Neuronal stem cell (in vitro differentiated cells): ENCODE measurements around the gene GALNT1.

Experiments
- DNase-seq: peaks from one replicate; pipeline ENCODE4 v3.0.0-alpha.2; 2013; ENCODE audit warnings: low spot score
- H2AFZ ChIP-seq: one replicate; pipeline ENCODE4 v1.6.1; 2013; ENCODE audit warnings: mild to moderate bottlenecking, low read length, inconsistent platforms
- H2AK5ac ChIP-seq: 2 replicates; pipeline ENCODE4 v1.6.1; 2013; ENCODE audit warnings: low read depth, mild to moderate bottlenecking, inconsistent platforms, low read length, moderate library complexity, mixed read lengths
- H2BK120ac ChIP-seq: 2 replicates; pipeline ENCODE4 v1.6.1; 2013; ENCODE audit warnings: low read depth, mild to moderate bottlenecking, inconsistent platforms, low read length, moderate library complexity, mixed read lengths
- H2BK12ac ChIP-seq: one replicate; pipeline ENCODE4 v1.6.1; 2013; ENCODE audit warnings: low read length, inconsistent platforms
- H2BK15ac ChIP-seq: 2 replicates; pipeline ENCODE4 v1.6.1; 2013; ENCODE audit warnings: mild to moderate bottlenecking, low read length, inconsistent platforms, mixed read lengths
- H2BK5ac ChIP-seq: one replicate; pipeline ENCODE4 v1.6.1; 2013; ENCODE audit warnings: inconsistent platforms, mild to moderate bottlenecking, low read length, moderate library complexity
- H3K14ac ChIP-seq: one replicate; pipeline ENCODE4 v1.6.1; 2013; ENCODE audit warnings: low read length, inconsistent platforms
- H3K18ac ChIP-seq: 2 replicates; pipeline ENCODE4 v1.6.1; 2013; ENCODE audit warnings: low read length, inconsistent platforms
- H3K23ac ChIP-seq: 2 replicates; pipeline ENCODE4 v1.6.1; 2013; ENCODE audit warnings: low read depth, mild to moderate bottlenecking, mixed read lengths, low read length, inconsistent platforms; ENCODE audit not compliant: poor library complexity
- H3K27ac ChIP-seq: replicated peaks from 3 replicates; pipeline ENCODE4 v1.5.1; 2013; ENCODE audit warnings: low read length, inconsistent platforms
- H3K27me3 ChIP-seq, 3 experiments: 2 replicates each; pipeline ENCODE4 v1.6.1; 2013; ENCODE audit warnings: low read length in 3 of 3, mild to moderate bottlenecking in 2 of 3, inconsistent platforms in 1 of 3, low read depth in 1 of 3, mixed read lengths in 1 of 3, moderate library complexity in 1 of 3; ENCODE audit not compliant: control insufficient read depth in 3 of 3, insufficient read depth in 3 of 3
- H3K36me3 ChIP-seq, 2 donors: replicated peaks in 1 of 2; 2 replicates each; pipeline ENCODE4 v1.6.1; 2013; ENCODE audit warnings: low read length in 2 of 2; ENCODE audit not compliant: control insufficient read depth in 2 of 2, insufficient read depth in 2 of 2
- H3K4ac ChIP-seq: 2 replicates; pipeline ENCODE4 v1.6.1; 2013; ENCODE audit warnings: inconsistent platforms, mild to moderate bottlenecking, low read length, moderate library complexity
- H3K4me1 ChIP-seq, 2 donors: 1 replicate in 1 of 2; 2 replicates in 1 of 2; pipeline ENCODE4 v1.6.1; 2013; ENCODE audit warnings: low read length in 2 of 2, low read depth in 1 of 2; ENCODE audit not compliant: control insufficient read depth in 2 of 2, insufficient read depth in 1 of 2
- H3K4me2 ChIP-seq: one replicate; pipeline ENCODE4 v1.6.1; 2013; ENCODE audit warnings: mild to moderate bottlenecking, low read length, inconsistent platforms; ENCODE audit not compliant: insufficient read depth, poor library complexity, severe bottlenecking
- H3K4me3 ChIP-seq, 2 donors: 2 replicates each; pipeline ENCODE4 v1.5.1; 2013; ENCODE audit warnings: low read length in 2 of 2, mild to moderate bottlenecking in 2 of 2, inconsistent platforms in 1 of 2, moderate library complexity in 1 of 2
- H3K79me1 ChIP-seq: one replicate; pipeline ENCODE4 v1.6.1; 2013; ENCODE audit warnings: low read depth, mild to moderate bottlenecking, inconsistent platforms, low read length, moderate library complexity
- H3K9ac ChIP-seq: one replicate; pipeline ENCODE4 v1.6.1; 2013; ENCODE audit warnings: mild to moderate bottlenecking, low read depth, low read length, inconsistent platforms; ENCODE audit not compliant: poor library complexity
- H3K9me3 ChIP-seq, 2 donors: replicated peaks in 1 of 2; 2 replicates each; pipeline versions ENCODE3 to v1.6.1; 2013; ENCODE audit warnings: low read length in 2 of 2, mild to moderate bottlenecking in 2 of 2, inconsistent platforms in 1 of 2, low read depth in 1 of 2, mixed read lengths in 1 of 2, moderate library complexity in 1 of 2; ENCODE audit not compliant: control insufficient read depth in 2 of 2, insufficient read depth in 1 of 2
- H4K8ac ChIP-seq: one replicate; pipeline ENCODE4 v1.6.1; 2013; ENCODE audit warnings: low read depth, mild to moderate bottlenecking, inconsistent platforms, low read length, moderate library complexity
- H4K91ac ChIP-seq: one replicate; pipeline ENCODE4 v1.6.1; 2013; ENCODE audit warnings: low read length, low read depth, mild to moderate bottlenecking, inconsistent platforms; ENCODE audit not compliant: poor library complexity
- WGBS, 2 donors: extraction: QIAGEN DNeasy Blood & Tissue Kit; methylation state at CpG; one replicate each; pipeline ENCODE4 v1.1.7; 2013; ENCODE audit warnings: missing lambda C conversion rate in 2 of 2, mixed read lengths in 1 of 2; ENCODE audit not compliant: insufficient read length in 2 of 2, insufficient replicate concordance in 1 of 2; ENCODE audit errors: extremely low coverage in 2 of 2; 5-methylcytosine and 5-hydroxymethylcytosine counted together

GALNT1 gene

GRCh38 chr18:35732162-35732561 lies 150.6 kb downstream of the GALNT1 start:
- no peaks in the 10 kb centered on the region for H3K79me1 ChIP-seq
- no peak overlapping the region for H2BK120ac ChIP-seq
- H4K8ac ChIP-seq: no peak overlapping the region
- H3K4me3 ChIP-seq: no peak overlapping the region
- H4K91ac ChIP-seq: no peak overlapping the region
- H2BK15ac ChIP-seq: no peak overlapping the region
- no peak overlapping the region for H2AK5ac ChIP-seq
- no peaks in the 10 kb centered on the region for H3K9me3 ChIP-seq
- no peak overlapping the region for H2AFZ ChIP-seq
- H3K9ac ChIP-seq: no peak overlapping the region
- no peaks in the 10 kb centered on the region for H3K36me3 ChIP-seq
- H3K27ac ChIP-seq: no peak overlapping the region
- H3K14ac ChIP-seq: no peak overlapping the region
- H3K4me2 ChIP-seq: no peak overlapping the region
- WGBS, 2 donors: no CpG with 5 or more reads among the region's 1 CpG
- H3K4me1 ChIP-seq: no peaks in the 10 kb centered on the region
- H3K18ac ChIP-seq: no peak overlapping the region
- H3K27me3 ChIP-seq: peaks cover 0 to 7% (median 0%) of the 10 kb centered on the region in 3 experiments
- H3K4ac ChIP-seq: no peak overlapping the region
- no peak overlapping the region for H2BK12ac ChIP-seq
- DNase-seq: no peak
- no peak overlapping the region for H2BK5ac ChIP-seq
- H3K23ac ChIP-seq: no peak overlapping the region

- no peak overlapping the region for H4K91ac ChIP-seq
- no peak overlapping the region for H3K9ac ChIP-seq
- no peak overlapping the region for H3K23ac ChIP-seq
- H3K9me3 ChIP-seq: no peaks in the 10 kb centered on the region
- no peak overlapping the region for H2AK5ac ChIP-seq
- H3K79me1 ChIP-seq: no peaks in the 10 kb centered on the region
- no peak overlapping the region for H3K4me3 ChIP-seq
- H3K27ac ChIP-seq: no peak overlapping the region
- H2BK5ac ChIP-seq: no peak overlapping the region
- H3K4me1 ChIP-seq: no peaks in the 10 kb centered on the region
- H2BK120ac ChIP-seq: no peak overlapping the region
- no peak overlapping the region for H2AFZ ChIP-seq
- DNase-seq: no peak
- H3K27me3 ChIP-seq: peaks cover 0 to 7% (median 0%) of the 10 kb centered on the region in 3 experiments
- H3K18ac ChIP-seq: no peak overlapping the region
- H3K14ac ChIP-seq: no peak overlapping the region
- H3K4ac ChIP-seq: no peak overlapping the region
- WGBS, 2 donors: no CpG with 5 or more reads among the region's 1 CpG
- H2BK15ac ChIP-seq: no peak overlapping the region
- H4K8ac ChIP-seq: no peak overlapping the region
- H3K4me2 ChIP-seq: no peak overlapping the region
- H2BK12ac ChIP-seq: no peak overlapping the region
- no peaks in the 10 kb centered on the region for H3K36me3 ChIP-seq
These were observed 151.1 kb downstream of the GALNT1 start for GRCh38 chr18:35732636-35733035.

GRCh38 chr18:35733408-35733807 lies 151.9 kb downstream of the GALNT1 start:
- no peak overlapping the region for H2BK15ac ChIP-seq
- no peak overlapping the region for H3K18ac ChIP-seq
- no peak overlapping the region for H2BK12ac ChIP-seq
- no peak overlapping the region for H3K4me2 ChIP-seq
- no peak overlapping the region for H3K4ac ChIP-seq
- H3K27ac ChIP-seq: no peak overlapping the region
- no peaks in the 10 kb centered on the region for H3K36me3 ChIP-seq
- H2BK5ac ChIP-seq: no peak overlapping the region
- H4K91ac ChIP-seq: no peak overlapping the region
- H2BK120ac ChIP-seq: no peak overlapping the region
- H2AFZ ChIP-seq: no peak overlapping the region
- H2AK5ac ChIP-seq: no peak overlapping the region
- no CpG with 5 or more reads among the region's 7 CpGs for WGBS, 2 donors
- no peaks in the 10 kb centered on the region for H3K9me3 ChIP-seq
- H3K27me3 ChIP-seq: peaks cover 0 to 7% (median 0%) of the 10 kb centered on the region in 3 experiments
- no peak overlapping the region for H3K23ac ChIP-seq
- H3K4me3 ChIP-seq: no peak overlapping the region
- DNase-seq: no peak
- no peak overlapping the region for H4K8ac ChIP-seq
- H3K14ac ChIP-seq: no peak overlapping the region
- H3K79me1 ChIP-seq: no peaks in the 10 kb centered on the region
- H3K9ac ChIP-seq: no peak overlapping the region
- no peaks in the 10 kb centered on the region for H3K4me1 ChIP-seq

GRCh38 chr18:35736696-35737095 lies 155.2 kb downstream of the GALNT1 start:
- Histone ChIP-seq H3K27ac (no peak overlapping the region), H3K4me3 (no peak overlapping the region), H2BK12ac (no peak overlapping the region), H2BK5ac (no peak overlapping the region), H3K4me1 (no peaks in the 10 kb centered on the region), H2BK120ac (no peak overlapping the region), H2BK15ac (no peak overlapping the region), H3K36me3 (no peaks in the 10 kb centered on the region), H3K23ac (no peak overlapping the region), H3K14ac (no peak overlapping the region), H3K9ac (no peak overlapping the region), H4K8ac (no peak overlapping the region), H3K4ac (no peak overlapping the region), H3K9me3 (no peaks in the 10 kb centered on the region), H4K91ac (no peak overlapping the region), H3K4me2 (no peak overlapping the region), H3K27me3 (peaks cover 0 to 7% (median 0%) of the 10 kb centered on the region in 3 experiments), H3K18ac (no peak overlapping the region), H2AFZ (no peak overlapping the region), H3K79me1 (no peaks in the 10 kb centered on the region), H2AK5ac (no peak overlapping the region)
- no CpG with 5 or more reads among the region's 3 CpGs for WGBS, 2 donors
- DNase-seq: no peak
